OCI-LY1 (cell line): Measurements from ENCODE around the gene WHRN.

Experiments used
- CTCF ChIP-seq: fragments of 200-600 bp; sonication (generic), shearing (Covaris generic); IDR thresholded peaks from 2 replicates; pipeline ENCODE4 v1.5.1; 2017; ENCODE audit warnings: mild to moderate bottlenecking, antibody characterized with exemption, low read length, moderate library complexity, mixed read lengths
- EZH2 ChIP-seq: fragments of 200-600 bp; sonication (generic), shearing (Covaris generic); IDR thresholded peaks from 2 replicates; pipeline ENCODE4 v1.8.0; 2017; ENCODE audit warnings: borderline replicate concordance, mixed run types, mild to moderate bottlenecking, antibody characterized with exemption, low read length, moderate library complexity, mixed read lengths

GRCh38 chr9:114477642-114478041 lies 27.6 kb downstream of the WHRN start:
- no peak for TF ChIP-seq CTCF
- TF ChIP-seq EZH2, result no peak
